WTC11 (cell line): ENCODE results near the gene SMARCB1. TPM values are rescaled to one million over a fixed set of nuclear protein-coding genes. Genes with fewer than 3 reads are reported as not detected.

Experiments used
- ATAC-seq: fragments of 200-7000 bp; cut with Tn5 transposase; 2 replicates; pipeline ENCODE4 v1.10.0; 2021; ENCODE audit warnings: mild to moderate bottlenecking, moderate library complexity
- CTCF ChIA-PET: fragments of 300-600 bp; sonication (Branson Sonifier 250); formaldehyde crosslinking; loops from one replicate; lab custom pipeline; 2021; ENCODE audit warnings: antibody characterized with exemption; lab: Charles Lee
- POLR2A ChIA-PET: fragments of 350-600 bp; sonication (Branson Sonifier 250); formaldehyde crosslinking; loops from one replicate; lab custom pipeline; 2021; ENCODE audit warnings: antibody characterized with exemption; lab: Charles Lee
- DNase-seq: peaks from one replicate; pipeline ENCODE4 v3.0.0; 2021; ENCODE audit warnings: low spot score
- H3K27ac Mint-ChIP-seq: 2 replicates; pipeline ENCODE4 v1.8.0; 2021; ENCODE audit warnings: mixed read lengths
- H3K27me3 Mint-ChIP-seq: 2 replicates; pipeline ENCODE4 v1.8.0; 2021; ENCODE audit warnings: low read depth, mild to moderate bottlenecking, moderate library complexity, mixed read lengths
- H3K36me3 Mint-ChIP-seq: 2 replicates; pipeline ENCODE4 v1.8.0; 2021; ENCODE audit warnings: mixed read lengths
- H3K4me1 Mint-ChIP-seq: 2 replicates; pipeline ENCODE4 v1.8.0; 2022; ENCODE audit warnings: mixed read lengths
- H3K4me3 Mint-ChIP-seq: 2 replicates; pipeline ENCODE4 v1.8.0; 2021; ENCODE audit warnings: mild to moderate bottlenecking, moderate library complexity, mixed read lengths
- H3K9me3 Mint-ChIP-seq: 2 replicates; pipeline ENCODE4 v1.8.0; 2021; ENCODE audit warnings: mixed read lengths
- E2F5 ChIP-seq: sonication (generic); formaldehyde crosslinking; IDR thresholded peaks from 2 replicates; pipeline ENCODE4 v1.8.1; 2022; ENCODE audit warnings: mild to moderate bottlenecking, moderate library complexity, missing genetic modification reagents
- ERG ChIP-seq: fragments of 250-450 bp; sonication (Bioruptor Pico); IDR thresholded peaks from 2 replicates; pipeline ENCODE4 v1.8.0; 2021; ENCODE audit warnings: mild to moderate bottlenecking
- JUN ChIP-seq: sonication (generic); formaldehyde crosslinking; IDR thresholded peaks from 2 replicates; pipeline ENCODE4 v1.8.0; 2023; ENCODE audit warnings: mild to moderate bottlenecking, missing genetic modification reagents
- NFE2L1 ChIP-seq: sonication (generic); formaldehyde crosslinking; IDR thresholded peaks from 2 replicates; pipeline ENCODE4 v1.8.1; 2023; ENCODE audit warnings: missing genetic modification reagents
- PREB ChIP-seq: sonication (generic); formaldehyde crosslinking; IDR thresholded peaks from 2 replicates; pipeline ENCODE4 v1.8.1; 2022; ENCODE audit warnings: mild to moderate bottlenecking, missing genetic modification reagents, moderate library complexity, borderline replicate concordance
- SMAD3 ChIP-seq: sonication (generic); formaldehyde crosslinking; IDR thresholded peaks from 2 replicates; pipeline ENCODE4 v1.8.0; 2022; ENCODE audit warnings: missing genetic modification reagents, mild to moderate bottlenecking, borderline replicate concordance
- ZNF138 ChIP-seq: sonication (generic); formaldehyde crosslinking; conservative IDR thresholded peaks from 2 replicates; pipeline ENCODE4 v1.8.1; 2022; ENCODE audit warnings: mild to moderate bottlenecking, moderate library complexity, missing genetic modification reagents
- total RNA-seq: library from RNA; stranded (reverse); gene quantifications from 3 replicates; pipeline ENCODE4 v1.2.3, GENCODE V29; 2021
- TF ChIP-seq, protein P1 (sequence below): sonication (generic); formaldehyde crosslinking; IDR thresholded peaks from 2 replicates; pipeline ENCODE4 v1.8.0; 2022; ENCODE audit warnings: missing genetic modification reagents
- TF ChIP-seq, protein P2 (sequence below): sonication (generic); formaldehyde crosslinking; IDR thresholded peaks from 2 replicates; pipeline ENCODE4 v1.8.0; 2023; ENCODE audit warnings: mild to moderate bottlenecking, missing genetic modification reagents
- TF ChIP-seq, protein P3 (sequence below): sonication (generic); formaldehyde crosslinking; IDR thresholded peaks from 2 replicates; pipeline ENCODE4 v1.8.0; 2022; ENCODE audit warnings: mild to moderate bottlenecking, missing genetic modification reagents
- TF ChIP-seq, protein P4 (sequence below): sonication (generic); formaldehyde crosslinking; conservative IDR thresholded peaks from 2 replicates; pipeline ENCODE4 v1.8.1; 2023; ENCODE audit warnings: mild to moderate bottlenecking, low read depth, missing genetic modification reagents, moderate library complexity
- TF ChIP-seq, protein P5 (sequence below): sonication (generic); formaldehyde crosslinking; IDR thresholded peaks from 2 replicates; pipeline ENCODE4 v1.8.1; 2023; ENCODE audit warnings: mild to moderate bottlenecking, missing genetic modification reagents

SMARCB1 gene
- total RNA-seq, 1 experiment from 2014 or later: 135 TPM

DNA sequence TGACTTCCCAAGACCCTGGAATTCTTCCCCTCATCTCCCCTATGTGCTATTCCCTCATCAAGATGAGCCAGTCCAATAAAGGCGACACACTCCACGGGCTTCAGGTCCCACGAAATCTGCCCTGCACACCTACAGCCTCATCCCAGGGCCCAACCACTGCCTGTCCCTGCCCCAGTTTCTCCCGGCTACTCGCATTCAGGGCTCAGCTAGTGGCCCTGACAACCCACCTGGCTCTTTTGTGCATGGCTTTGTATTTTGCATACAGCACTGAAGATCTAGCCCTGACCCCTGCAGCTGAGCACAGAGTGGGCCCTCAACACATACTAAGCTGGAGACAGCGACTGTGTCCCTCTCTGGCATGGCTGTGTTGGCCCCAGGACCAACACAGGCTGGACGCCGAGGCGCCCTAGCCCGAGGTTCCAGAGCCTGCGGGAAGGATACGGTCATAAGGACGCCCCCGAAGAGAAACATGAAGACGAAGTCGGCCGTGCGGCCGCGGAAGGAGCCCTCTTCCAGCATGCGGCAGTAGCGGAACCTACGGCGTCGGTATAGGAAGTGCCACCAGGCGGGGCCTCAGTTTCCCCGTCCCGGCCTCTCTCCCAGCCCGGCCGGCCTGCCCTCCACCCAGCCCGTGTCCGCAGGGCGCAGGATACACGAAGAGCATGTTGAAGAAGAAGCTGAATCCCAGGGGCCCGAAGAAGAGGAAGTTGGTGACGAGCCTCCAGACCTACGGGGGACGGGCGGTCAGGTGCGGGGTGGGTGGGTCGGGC lies 51.3 kb downstream of the SMARCB1 start:
- Mint-ChIP-seq H3K27me3 (peaks cover 23% of the 10 kb centered on the region), H3K36me3 (peaks cover 3% of the 10 kb centered on the region), H3K4me1 (peaks cover 20% of the 10 kb centered on the region), H3K4me3 (peak overlapping the region; percentile 88), H3K27ac (peak overlapping the region; percentile 92), H3K9me3 (no peaks in the 10 kb centered on the region)
- ChIA-PET CTCF (interaction anchor here (0.8 to 2.6 kb wide), 6 partner anchors 12 to 92 kb away, joined by 3 to 31 read pairs (median 4); partner anchors contain the start of gene SLC2A11), POLR2A (interaction anchor here (1.1 to 1.2 kb wide), 3 partner anchors 12 to 20 kb away, joined by 3 to 4 read pairs (median 3); partner anchors contain the start of gene SLC2A11)
- DNase-seq (no peak), ATAC-seq (no peak)
- no peak for TF ChIP-seq PREB

DNA sequence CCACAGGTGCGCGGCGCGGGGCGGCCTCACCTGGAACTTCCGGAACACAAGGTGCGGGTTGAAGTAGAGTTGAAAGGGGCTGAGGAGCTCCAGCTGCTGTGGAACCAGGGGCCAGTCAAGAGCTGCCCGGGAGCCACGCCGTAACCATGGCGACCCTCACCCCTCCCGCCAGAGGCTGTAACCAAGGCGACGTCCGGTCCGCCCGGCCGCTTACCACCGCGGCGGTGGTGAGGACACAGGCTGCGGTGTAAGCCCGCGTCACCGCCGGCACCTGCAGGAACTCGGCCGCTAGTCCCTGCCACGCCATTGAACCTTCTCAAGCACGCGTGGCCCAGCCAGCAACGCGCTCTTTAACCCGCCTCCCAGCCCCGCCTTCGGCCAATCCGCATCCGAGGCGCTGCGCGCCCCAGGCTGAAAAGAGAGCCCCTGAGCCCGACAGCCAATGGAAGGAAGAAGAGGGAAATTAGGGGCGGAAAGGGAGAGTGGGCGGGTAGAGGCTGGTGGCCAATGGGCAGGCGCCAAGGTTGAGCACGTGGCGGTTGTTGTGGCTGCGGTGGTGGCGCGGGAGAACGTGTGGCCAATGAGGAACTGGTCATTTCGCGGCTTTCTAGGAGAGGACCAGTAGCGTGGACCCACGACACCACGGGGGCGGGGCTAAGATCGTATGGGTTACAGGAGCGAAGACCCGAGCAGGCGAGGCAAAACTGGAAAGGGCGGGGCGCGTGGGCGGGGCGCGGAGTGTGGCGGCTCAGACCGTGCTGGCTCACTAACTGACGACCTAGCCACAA lies 52.1 kb downstream of the SMARCB1 start, which contains the start of gene DERL3:
DERL3 (minus strand) TSS at position 326 of the 788 bp plus-strand sequence; CDS start at position 307, 19 bp downstream.
- Mint-ChIP-seq H3K27me3 (peaks cover 23% of the 10 kb centered on the region), H3K36me3 (peaks cover 3% of the 10 kb centered on the region), H3K4me3 (peak within 1 kb of the TSS; percentile 88), H3K4me1 (peaks cover 20% of the 10 kb centered on the region), H3K9me3 (no peaks in the 10 kb centered on the region), H3K27ac (peak within 1 kb of the TSS; percentile 92)
- ChIA-PET POLR2A (interaction anchor here (1.1 to 1.2 kb wide), 3 partner anchors 11 to 19 kb away, joined by 3 to 4 read pairs (median 3); partner anchors contain the start of gene SLC2A11), CTCF (interaction anchor here (1.0 to 2.6 kb wide), 5 partner anchors 11 to 91 kb away, joined by 3 to 31 read pairs (median 4); partner anchors contain the start of gene SLC2A11)
- ATAC-seq (peak; percentile 89), DNase-seq (peak; percentile 99)
- TF ChIP-seq E2F5 (CRISPR knock-in tag): peak; percentile 98
- peak; percentile 62; the same call in 1 of the 2 replicates for TF ChIP-seq JUN (CRISPR knock-in tag)
- TF ChIP-seq, protein P1, sequence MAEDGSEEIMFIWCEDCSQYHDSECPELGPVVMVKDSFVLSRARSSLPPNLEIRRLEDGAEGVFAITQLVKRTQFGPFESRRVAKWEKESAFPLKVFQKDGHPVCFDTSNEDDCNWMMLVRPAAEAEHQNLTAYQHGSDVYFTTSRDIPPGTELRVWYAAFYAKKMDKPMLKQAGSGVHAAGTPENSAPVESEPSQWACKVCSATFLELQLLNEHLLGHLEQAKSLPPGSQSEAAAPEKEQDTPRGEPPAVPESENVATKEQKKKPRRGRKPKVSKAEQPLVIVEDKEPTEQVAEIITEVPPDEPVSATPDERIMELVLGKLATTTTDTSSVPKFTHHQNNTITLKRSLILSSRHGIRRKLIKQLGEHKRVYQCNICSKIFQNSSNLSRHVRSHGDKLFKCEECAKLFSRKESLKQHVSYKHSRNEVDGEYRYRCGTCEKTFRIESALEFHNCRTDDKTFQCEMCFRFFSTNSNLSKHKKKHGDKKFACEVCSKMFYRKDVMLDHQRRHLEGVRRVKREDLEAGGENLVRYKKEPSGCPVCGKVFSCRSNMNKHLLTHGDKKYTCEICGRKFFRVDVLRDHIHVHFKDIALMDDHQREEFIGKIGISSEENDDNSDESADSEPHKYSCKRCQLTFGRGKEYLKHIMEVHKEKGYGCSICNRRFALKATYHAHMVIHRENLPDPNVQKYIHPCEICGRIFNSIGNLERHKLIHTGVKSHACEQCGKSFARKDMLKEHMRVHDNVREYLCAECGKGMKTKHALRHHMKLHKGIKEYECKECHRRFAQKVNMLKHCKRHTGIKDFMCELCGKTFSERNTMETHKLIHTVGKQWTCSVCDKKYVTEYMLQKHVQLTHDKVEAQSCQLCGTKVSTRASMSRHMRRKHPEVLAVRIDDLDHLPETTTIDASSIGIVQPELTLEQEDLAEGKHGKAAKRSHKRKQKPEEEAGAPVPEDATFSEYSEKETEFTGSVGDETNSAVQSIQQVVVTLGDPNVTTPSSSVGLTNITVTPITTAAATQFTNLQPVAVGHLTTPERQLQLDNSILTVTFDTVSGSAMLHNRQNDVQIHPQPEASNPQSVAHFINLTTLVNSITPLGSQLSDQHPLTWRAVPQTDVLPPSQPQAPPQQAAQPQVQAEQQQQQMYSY (CRISPR knock-in tag): peak; percentile 34; the same call in 1 of the 2 replicates
- TF ChIP-seq NFE2L1 (CRISPR knock-in tag): peak; percentile 46; the same call in 1 of the 2 replicates
- TF ChIP-seq, protein P2, sequence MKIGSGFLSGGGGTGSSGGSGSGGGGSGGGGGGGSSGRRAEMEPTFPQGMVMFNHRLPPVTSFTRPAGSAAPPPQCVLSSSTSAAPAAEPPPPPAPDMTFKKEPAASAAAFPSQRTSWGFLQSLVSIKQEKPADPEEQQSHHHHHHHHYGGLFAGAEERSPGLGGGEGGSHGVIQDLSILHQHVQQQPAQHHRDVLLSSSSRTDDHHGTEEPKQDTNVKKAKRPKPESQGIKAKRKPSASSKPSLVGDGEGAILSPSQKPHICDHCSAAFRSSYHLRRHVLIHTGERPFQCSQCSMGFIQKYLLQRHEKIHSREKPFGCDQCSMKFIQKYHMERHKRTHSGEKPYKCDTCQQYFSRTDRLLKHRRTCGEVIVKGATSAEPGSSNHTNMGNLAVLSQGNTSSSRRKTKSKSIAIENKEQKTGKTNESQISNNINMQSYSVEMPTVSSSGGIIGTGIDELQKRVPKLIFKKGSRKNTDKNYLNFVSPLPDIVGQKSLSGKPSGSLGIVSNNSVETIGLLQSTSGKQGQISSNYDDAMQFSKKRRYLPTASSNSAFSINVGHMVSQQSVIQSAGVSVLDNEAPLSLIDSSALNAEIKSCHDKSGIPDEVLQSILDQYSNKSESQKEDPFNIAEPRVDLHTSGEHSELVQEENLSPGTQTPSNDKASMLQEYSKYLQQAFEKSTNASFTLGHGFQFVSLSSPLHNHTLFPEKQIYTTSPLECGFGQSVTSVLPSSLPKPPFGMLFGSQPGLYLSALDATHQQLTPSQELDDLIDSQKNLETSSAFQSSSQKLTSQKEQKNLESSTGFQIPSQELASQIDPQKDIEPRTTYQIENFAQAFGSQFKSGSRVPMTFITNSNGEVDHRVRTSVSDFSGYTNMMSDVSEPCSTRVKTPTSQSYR: peak; percentile 85; the same call in 1 of the 2 replicates
- TF ChIP-seq, protein P3, sequence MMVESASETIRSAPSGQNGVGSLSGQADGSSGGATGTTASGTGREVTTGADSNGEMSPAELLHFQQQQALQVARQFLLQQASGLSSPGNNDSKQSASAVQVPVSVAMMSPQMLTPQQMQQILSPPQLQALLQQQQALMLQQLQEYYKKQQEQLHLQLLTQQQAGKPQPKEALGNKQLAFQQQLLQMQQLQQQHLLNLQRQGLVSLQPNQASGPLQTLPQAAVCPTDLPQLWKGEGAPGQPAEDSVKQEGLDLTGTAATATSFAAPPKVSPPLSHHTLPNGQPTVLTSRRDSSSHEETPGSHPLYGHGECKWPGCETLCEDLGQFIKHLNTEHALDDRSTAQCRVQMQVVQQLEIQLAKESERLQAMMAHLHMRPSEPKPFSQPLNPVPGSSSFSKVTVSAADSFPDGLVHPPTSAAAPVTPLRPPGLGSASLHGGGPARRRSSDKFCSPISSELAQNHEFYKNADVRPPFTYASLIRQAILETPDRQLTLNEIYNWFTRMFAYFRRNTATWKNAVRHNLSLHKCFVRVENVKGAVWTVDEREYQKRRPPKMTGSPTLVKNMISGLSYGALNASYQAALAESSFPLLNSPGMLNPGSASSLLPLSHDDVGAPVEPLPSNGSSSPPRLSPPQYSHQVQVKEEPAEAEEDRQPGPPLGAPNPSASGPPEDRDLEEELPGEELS (CRISPR knock-in tag): peak; percentile 81
- TF ChIP-seq, protein P4, sequence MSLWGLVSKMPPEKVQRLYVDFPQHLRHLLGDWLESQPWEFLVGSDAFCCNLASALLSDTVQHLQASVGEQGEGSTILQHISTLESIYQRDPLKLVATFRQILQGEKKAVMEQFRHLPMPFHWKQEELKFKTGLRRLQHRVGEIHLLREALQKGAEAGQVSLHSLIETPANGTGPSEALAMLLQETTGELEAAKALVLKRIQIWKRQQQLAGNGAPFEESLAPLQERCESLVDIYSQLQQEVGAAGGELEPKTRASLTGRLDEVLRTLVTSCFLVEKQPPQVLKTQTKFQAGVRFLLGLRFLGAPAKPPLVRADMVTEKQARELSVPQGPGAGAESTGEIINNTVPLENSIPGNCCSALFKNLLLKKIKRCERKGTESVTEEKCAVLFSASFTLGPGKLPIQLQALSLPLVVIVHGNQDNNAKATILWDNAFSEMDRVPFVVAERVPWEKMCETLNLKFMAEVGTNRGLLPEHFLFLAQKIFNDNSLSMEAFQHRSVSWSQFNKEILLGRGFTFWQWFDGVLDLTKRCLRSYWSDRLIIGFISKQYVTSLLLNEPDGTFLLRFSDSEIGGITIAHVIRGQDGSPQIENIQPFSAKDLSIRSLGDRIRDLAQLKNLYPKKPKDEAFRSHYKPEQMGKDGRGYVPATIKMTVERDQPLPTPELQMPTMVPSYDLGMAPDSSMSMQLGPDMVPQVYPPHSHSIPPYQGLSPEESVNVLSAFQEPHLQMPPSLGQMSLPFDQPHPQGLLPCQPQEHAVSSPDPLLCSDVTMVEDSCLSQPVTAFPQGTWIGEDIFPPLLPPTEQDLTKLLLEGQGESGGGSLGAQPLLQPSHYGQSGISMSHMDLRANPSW (CRISPR knock-in tag): no peak
- TF ChIP-seq, protein P5, sequence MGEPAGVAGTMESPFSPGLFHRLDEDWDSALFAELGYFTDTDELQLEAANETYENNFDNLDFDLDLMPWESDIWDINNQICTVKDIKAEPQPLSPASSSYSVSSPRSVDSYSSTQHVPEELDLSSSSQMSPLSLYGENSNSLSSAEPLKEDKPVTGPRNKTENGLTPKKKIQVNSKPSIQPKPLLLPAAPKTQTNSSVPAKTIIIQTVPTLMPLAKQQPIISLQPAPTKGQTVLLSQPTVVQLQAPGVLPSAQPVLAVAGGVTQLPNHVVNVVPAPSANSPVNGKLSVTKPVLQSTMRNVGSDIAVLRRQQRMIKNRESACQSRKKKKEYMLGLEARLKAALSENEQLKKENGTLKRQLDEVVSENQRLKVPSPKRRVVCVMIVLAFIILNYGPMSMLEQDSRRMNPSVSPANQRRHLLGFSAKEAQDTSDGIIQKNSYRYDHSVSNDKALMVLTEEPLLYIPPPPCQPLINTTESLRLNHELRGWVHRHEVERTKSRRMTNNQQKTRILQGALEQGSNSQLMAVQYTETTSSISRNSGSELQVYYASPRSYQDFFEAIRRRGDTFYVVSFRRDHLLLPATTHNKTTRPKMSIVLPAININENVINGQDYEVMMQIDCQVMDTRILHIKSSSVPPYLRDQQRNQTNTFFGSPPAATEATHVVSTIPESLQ (CRISPR knock-in tag): no peak
- TF ChIP-seq ERG (CRISPR knock-in tag): no peak
- TF ChIP-seq ZNF138: 0 out of 2 replicates have a peak, but pooled peaks have one; percentile 51
- peak; percentile 90 for TF ChIP-seq SMAD3
